T-helper 22 cell (primary cell): ENCODE results near the gene LRRC3C.

ENCODE experiments used
- DNase-seq: peaks from one replicate; pipeline ENCODE4 v3.0.0-alpha.2; 2020; ENCODE audit warnings: low read depth

Gene LRRC3C

GRCh38 chr17:39979893-39980350 lies 52.4 kb downstream of the LRRC3C start:
- no peak for DNase-seq

GRCh38 chr17:39980351-39981206 lies 53.0 kb downstream of the LRRC3C start, which contains the start of gene PSMD3:
Gene PSMD3 (plus strand): TSS chr17:39980807. CDS start chr17:39980971, 164 bp downstream.
- peak; percentile 97 for DNase-seq

DNA sequence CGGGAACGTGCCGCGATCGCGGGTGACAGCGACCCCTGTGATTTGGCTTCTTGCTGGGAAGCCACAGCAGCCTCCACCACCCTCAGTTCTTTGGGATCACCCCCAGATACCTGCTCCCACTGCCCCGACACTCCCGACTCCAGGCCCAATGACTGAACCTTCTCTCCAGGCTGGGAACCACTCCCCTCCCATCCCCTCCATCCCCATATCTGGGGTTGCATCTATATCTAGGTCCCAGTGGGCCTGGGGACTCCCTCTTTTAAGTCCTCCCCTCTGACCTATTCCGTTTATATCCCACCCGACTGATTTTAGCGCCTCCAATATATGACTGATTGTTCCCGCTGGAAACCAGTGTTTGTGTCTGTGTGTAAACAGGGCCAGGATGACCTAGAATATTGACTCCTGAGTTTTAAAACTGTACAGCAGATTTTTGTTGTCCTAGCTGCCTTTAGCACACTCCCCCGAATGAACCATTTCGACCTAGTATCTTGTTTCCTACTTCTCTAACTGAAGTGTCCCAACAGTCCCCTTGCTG lies 53.7 kb downstream of the LRRC3C start:
- DNase-seq, result no peak

DNA sequence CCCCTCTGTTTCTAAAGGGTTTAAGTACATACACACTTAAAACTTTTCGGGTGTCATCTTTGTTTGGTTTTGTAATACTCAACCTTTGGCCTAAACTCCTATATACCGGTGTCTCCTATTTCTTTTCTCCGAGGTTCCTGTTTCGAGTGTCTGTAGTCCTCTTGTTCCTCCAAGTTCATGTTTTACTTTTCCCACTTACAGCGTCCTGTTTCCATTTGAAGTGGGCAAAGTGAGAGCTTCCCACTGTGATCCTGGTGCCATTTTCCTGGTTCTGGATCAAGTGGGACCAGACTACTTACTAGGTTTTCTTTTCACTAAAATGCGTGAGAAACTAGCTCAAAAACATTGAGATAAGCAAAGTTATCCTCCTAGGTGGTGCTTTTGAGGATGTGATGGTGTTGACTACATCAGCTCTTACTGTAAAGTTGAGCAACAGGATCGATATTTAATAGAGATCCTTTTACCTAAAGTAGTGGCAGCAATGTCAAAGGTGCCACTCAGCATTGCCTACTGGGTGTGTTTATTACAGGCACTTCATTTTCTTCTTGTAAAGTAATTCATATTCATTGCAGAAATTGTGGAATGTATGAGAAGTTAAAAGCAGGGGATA lies 54.3 kb downstream of the LRRC3C start:
- no peak for DNase-seq

DNA sequence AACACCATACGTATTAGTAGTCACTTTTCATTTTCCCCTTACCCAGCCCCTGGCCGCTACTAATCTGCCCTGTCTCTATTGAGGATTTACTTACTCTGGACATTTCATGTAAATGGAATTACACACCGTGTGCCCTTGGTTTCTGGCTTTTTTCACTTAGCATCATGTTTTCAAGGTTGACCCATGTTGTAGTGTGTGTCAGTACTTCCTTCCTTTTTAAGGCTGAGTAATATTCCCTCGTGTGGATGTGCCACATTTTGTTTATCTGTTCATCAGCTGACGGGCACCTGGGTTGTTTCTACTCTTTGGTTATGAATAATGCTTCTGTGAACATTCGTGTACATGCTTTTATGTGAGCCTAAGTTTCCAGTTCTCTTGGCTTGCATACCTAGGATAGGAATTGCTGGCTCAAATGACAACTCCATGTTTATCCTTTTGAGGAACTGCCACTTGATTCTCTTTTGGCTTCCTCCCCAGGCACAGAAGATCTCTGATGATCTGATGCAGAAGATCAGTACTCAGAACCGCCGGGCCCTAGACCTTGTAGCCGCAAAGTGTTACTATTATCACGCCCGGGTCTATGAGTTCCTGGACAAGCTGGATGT lies 60.8 kb downstream of the LRRC3C start:
- DNase-seq, result no peak

GRCh38 chr17:39994448-39994847 lies 66.9 kb downstream of the LRRC3C start:
- no peak for DNase-seq
